ENCODE measurements around the gene ILRUN.
A peak's percentile ranks its signal among the peaks of the same experiment; 100 is the strongest.
"Not testable (repeated sequence)": the region's sequence is repeated elsewhere in the genome, so short reads cannot be mapped to it uniquely, and the experiment has no call there.

Gene ILRUN

GRCh38 chr6:34658605-34659265, 37.8 kb downstream of the ILRUN start:
- H3K27ac ChIP-seq: peak overlapping the region; percentile 94

GRCh38 chr6:34657979-34658480, 38.5 kb downstream of the ILRUN start:
- H3K27ac ChIP-seq: peak overlapping the region; percentile 94
- DNase-seq (ENCODE audit: low spot score); POLR2A ChIA-PET (ENCODE audit: low non-redundant PET): not testable (repeated sequence)
- CTCF ChIA-PET: interaction anchor here (0.6 kb wide), 1 partner anchor 95 kb away, joined by 5 read pairs; no protein-coding TSS in a partner anchor

More at GRCh38 chr6:34658605-34659265, 37.8 kb downstream of the ILRUN start:
- POLR2A ChIA-PET (ENCODE audit: low non-redundant PET): no interaction called here
- TF ChIP-seq, protein P1, sequence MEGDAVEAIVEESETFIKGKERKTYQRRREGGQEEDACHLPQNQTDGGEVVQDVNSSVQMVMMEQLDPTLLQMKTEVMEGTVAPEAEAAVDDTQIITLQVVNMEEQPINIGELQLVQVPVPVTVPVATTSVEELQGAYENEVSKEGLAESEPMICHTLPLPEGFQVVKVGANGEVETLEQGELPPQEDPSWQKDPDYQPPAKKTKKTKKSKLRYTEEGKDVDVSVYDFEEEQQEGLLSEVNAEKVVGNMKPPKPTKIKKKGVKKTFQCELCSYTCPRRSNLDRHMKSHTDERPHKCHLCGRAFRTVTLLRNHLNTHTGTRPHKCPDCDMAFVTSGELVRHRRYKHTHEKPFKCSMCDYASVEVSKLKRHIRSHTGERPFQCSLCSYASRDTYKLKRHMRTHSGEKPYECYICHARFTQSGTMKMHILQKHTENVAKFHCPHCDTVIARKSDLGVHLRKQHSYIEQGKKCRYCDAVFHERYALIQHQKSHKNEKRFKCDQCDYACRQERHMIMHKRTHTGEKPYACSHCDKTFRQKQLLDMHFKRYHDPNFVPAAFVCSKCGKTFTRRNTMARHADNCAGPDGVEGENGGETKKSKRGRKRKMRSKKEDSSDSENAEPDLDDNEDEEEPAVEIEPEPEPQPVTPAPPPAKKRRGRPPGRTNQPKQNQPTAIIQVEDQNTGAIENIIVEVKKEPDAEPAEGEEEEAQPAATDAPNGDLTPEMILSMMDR (conservative IDR thresholded peaks at IDR 0.05; ENCODE audit: low read depth): no peak
- DNase-seq (ENCODE audit: low spot score): no peak
- CTCF ChIA-PET: interaction anchor here (0.6 kb wide), 1 partner anchor 95 kb away, joined by 5 read pairs; no protein-coding TSS in a partner anchor

DNA sequence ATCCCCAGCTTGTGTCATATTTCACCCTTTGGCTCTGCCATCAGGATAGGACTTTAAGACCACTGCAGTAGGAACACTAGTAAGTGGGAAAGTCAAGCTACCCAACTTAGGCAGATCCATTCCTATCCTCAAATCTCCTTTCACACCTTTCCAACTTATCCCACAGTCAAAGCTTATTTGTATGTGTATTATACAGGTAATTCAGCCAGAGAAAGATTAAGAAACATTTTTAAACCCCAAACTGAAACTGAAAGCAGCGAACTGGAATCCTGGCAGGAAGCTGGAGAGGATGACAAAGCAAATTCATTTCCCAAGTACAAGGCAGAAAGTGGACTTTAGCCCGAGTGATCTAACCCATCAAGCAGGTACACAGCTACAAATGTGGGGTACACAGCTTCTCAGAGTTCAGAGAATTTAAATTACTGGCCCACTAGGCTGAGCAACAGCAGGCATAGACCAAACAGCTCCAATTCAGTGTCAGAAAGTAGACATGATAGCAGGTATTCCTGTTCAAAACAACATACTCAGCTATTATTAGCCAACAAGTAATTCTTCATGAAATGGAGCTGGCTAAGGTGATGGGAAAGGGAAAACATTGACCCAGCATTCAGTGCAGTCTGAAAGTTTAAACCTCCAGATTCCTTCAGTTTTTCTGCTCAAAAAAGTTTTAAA, 39.1 kb downstream of the ILRUN start:
- ChIA-PET CTCF (no interaction called here), POLR2A (ENCODE audit: low non-redundant PET) (no interaction called here)
- peak; percentile 69 for DNase-seq (ENCODE audit: low spot score)
- TF ChIP-seq, protein P1 (conservative IDR thresholded peaks at IDR 0.05; ENCODE audit: low read depth): no peak
- peak overlapping the region; percentile 94 for H3K27ac ChIP-seq

GRCh38 chr6:34657037-34657306, 39.6 kb downstream of the ILRUN start:
- H3K27ac ChIP-seq: no peak overlapping the region
- CTCF ChIA-PET: no interaction called here
- DNase-seq (ENCODE audit: low spot score): no peak
- POLR2A ChIA-PET (ENCODE audit: low non-redundant PET): no interaction called here
- TF ChIP-seq, protein P1 (conservative IDR thresholded peaks at IDR 0.05; ENCODE audit: low read depth): no peak

GRCh38 chr6:34656378-34657036, 40.1 kb downstream of the ILRUN start:
- POLR2A ChIA-PET (ENCODE audit: low non-redundant PET): no interaction called here
- no peak for DNase-seq (ENCODE audit: low spot score)
- CTCF ChIA-PET: interaction anchor here (0.6 kb wide), 1 partner anchor 20 kb away, joined by 3 read pairs; no protein-coding TSS in a partner anchor
- no peak overlapping the region for H3K27ac ChIP-seq
- TF ChIP-seq, protein P1 (conservative IDR thresholded peaks at IDR 0.05; ENCODE audit: low read depth): no peak

DNA sequence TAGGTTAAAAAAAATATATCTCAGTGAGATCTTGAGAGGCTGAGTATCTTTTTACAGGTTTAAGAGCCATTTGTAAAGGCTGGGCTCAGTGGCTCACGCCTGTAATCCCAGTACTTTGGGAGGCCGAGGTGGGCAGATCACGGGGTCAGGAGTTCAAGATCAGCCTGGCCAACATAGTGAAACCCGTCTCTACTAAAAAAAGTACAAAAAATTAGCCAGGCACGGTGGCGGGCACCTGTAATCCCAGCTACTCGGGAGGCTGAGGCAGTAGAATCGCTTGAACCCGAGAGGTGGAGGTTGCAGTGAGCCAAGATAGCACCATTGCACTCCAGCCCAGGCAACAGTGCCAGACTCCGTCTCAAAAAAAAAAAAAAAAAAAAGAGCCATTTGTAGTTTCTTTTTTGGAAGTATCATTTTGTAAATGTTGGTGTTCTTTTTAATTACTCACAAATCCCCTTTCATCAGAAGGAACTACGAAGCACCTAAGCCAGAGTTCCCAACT, 40.6 kb downstream of the ILRUN start:
- POLR2A ChIA-PET (ENCODE audit: low non-redundant PET); DNase-seq (ENCODE audit: low spot score): not testable (repeated sequence)
- CTCF ChIA-PET: interaction anchor here (0.6 kb wide), 1 partner anchor 20 kb away, joined by 3 read pairs; no protein-coding TSS in a partner anchor
- peak overlapping the region; percentile 38; the same call in 1 of the 2 replicates for H3K27ac ChIP-seq

GRCh38 chr6:34654061-34654710, 42.4 kb downstream of the ILRUN start:
- H3K27ac ChIP-seq: no peak overlapping the region
- DNase-seq (ENCODE audit: low spot score): no peak
- ChIA-PET POLR2A (ENCODE audit: low non-redundant PET) (interaction anchor here (0.6 kb wide), 1 partner anchor 233 kb away, joined by 4 read pairs; no protein-coding TSS in a partner anchor), CTCF (interaction anchor here (0.7 kb wide), 1 partner anchor 42 kb away, joined by 3 read pairs; no protein-coding TSS in a partner anchor)
- TF ChIP-seq, protein P1 (conservative IDR thresholded peaks at IDR 0.05; ENCODE audit: low read depth): no peak
